Measurements from ENCODE around the gene WASHC4. TPM values are rescaled to one million over a fixed set of nuclear protein-coding genes. Genes with fewer than 3 reads are reported as not detected.

WASHC4 gene
- total RNA-seq, 1 experiment from 2014 or later = 25.5 TPM

- Histone ChIP-seq H3K4me2 (ENCODE audit: low read length) (no peak overlapping the region), H3K27me3 (ENCODE audit: insufficient read depth, low read length) (no peaks in the 10 kb centered on the region), H3K36me3 (ENCODE audit: control insufficient read depth in 1 of 2, insufficient read depth in 2 of 2, low read length in 2 of 2) (peaks cover 14 to 31% of the 10 kb centered on the region in 2 experiments; a peak in 3 of 4 replicates), H3K4me1 (ENCODE audit: control insufficient read depth in 1 of 2, insufficient read depth in 2 of 2, low read length in 2 of 2) (no peaks in the 10 kb centered on the region), H3K79me2 (ENCODE audit: insufficient read depth, low read length) (no peaks in the 10 kb centered on the region), H3K9me2 (ENCODE audit: insufficient read depth) (no peaks in the 10 kb centered on the region), H3K4me3 (replicated peaks in 1 of 2; ENCODE audit: low read depth in 1 of 2, low read length in 2 of 2) (no peak overlapping the region), H3K27ac (ENCODE audit: low read depth, low read length) (no peak overlapping the region), H3K9ac (ENCODE audit: low read length) (no peak overlapping the region), H3K9me3 (ENCODE audit: control insufficient read depth in 1 of 2, insufficient read depth in 1 of 2, low read depth in 1 of 2, low read length in 2 of 2) (no peaks in the 10 kb centered on the region), H2AFZ (ENCODE audit: low read depth, low read length, poor library complexity, severe bottlenecking) (no peak overlapping the region), H4K20me1 (ENCODE audit: insufficient read depth) (no peaks in the 10 kb centered on the region)
- no peak for TF ChIP-seq YY1 (IDR thresholded peaks at IDR 0.05; ENCODE audit: extremely low read depth, insufficient replicate concordance, low read depth, low read length)
- no peak for TF ChIP-seq JUND (IDR thresholded peaks at IDR 0.05)
- no TSS peak for BruUV-seq (replicated peaks)
- ATAC-seq = no peak
- ChIA-PET CTCF (no interaction called here), RAD21 (ENCODE audit: low non-redundant PET in 1 of 2, low total read pairs in 2 of 2, uncharacterized antibody in 2 of 2, unreplicated experiment in 2 of 2) (no interaction called here), POLR2A (no interaction called here)
- intact Hi-C loops (cut with micrococcal nuclease) = loop anchor here (5.0 kb wide), 1 partner anchor 37 kb away; no protein-coding TSS in a partner anchor
- no peak for DNase-seq (ENCODE audit: low read depth, low spot score)
These were observed 56.5 kb downstream of the WASHC4 start for GRCh38 chr12:105164068-105164467.

GRCh38 chr12:105166736-105167135 is 59.2 kb downstream of the WASHC4 start:
- DNase-seq (ENCODE audit: low read depth, low spot score) (no peak), ATAC-seq (no peak)
- Histone ChIP-seq H3K4me1 (ENCODE audit: control insufficient read depth in 1 of 2, insufficient read depth in 2 of 2, low read length in 2 of 2) (no peaks in the 10 kb centered on the region), H3K9me2 (ENCODE audit: insufficient read depth) (no peaks in the 10 kb centered on the region), H4K20me1 (ENCODE audit: insufficient read depth) (no peaks in the 10 kb centered on the region), H3K9me3 (ENCODE audit: control insufficient read depth in 1 of 2, insufficient read depth in 1 of 2, low read depth in 1 of 2, low read length in 2 of 2) (no peaks in the 10 kb centered on the region), H3K27ac (ENCODE audit: low read depth, low read length) (no peak overlapping the region), H3K4me2 (ENCODE audit: low read length) (no peak overlapping the region), H3K27me3 (ENCODE audit: insufficient read depth, low read length) (no peaks in the 10 kb centered on the region), H3K36me3 (ENCODE audit: control insufficient read depth in 1 of 2, insufficient read depth in 2 of 2, low read length in 2 of 2) (peaks cover 14 to 17% of the 10 kb centered on the region in 2 experiments; a peak in 3 of 4 replicates), H3K79me2 (ENCODE audit: insufficient read depth, low read length) (no peaks in the 10 kb centered on the region), H3K4me3 (replicated peaks in 1 of 2; ENCODE audit: low read depth in 1 of 2, low read length in 2 of 2) (no peak overlapping the region), H3K9ac (ENCODE audit: low read length) (no peak overlapping the region), H2AFZ (ENCODE audit: low read depth, low read length, poor library complexity, severe bottlenecking) (no peak overlapping the region)
- ChIA-PET POLR2A (no interaction called here), CTCF (no interaction called here), RAD21 (ENCODE audit: low non-redundant PET in 1 of 2, low total read pairs in 2 of 2, uncharacterized antibody in 2 of 2, unreplicated experiment in 2 of 2) (no interaction called here)
- intact Hi-C loops (cut with micrococcal nuclease) = loop anchor here (1.0 kb wide), 1 partner anchor 49 kb away; no protein-coding TSS in a partner anchor
- no TSS peak for BruUV-seq (replicated peaks)
- TF ChIP-seq CEBPB (IDR thresholded peaks at IDR 0.05; ENCODE audit: low read depth) (no peak), TCF7L2 (IDR thresholded peaks at IDR 0.05; ENCODE audit: borderline replicate concordance, extremely low read depth, insufficient read depth, insufficient read length) (no peak), SRF (IDR thresholded peaks at IDR 0.05; ENCODE audit: low read depth) (no peak), SIN3A (IDR thresholded peaks at IDR 0.05; ENCODE audit: low read depth) (no peak), ZBTB33 (IDR thresholded peaks at IDR 0.05; ENCODE audit: extremely low read depth, insufficient replicate concordance, low read length) (no peak), REST (IDR thresholded peaks at IDR 0.05; ENCODE audit: low read depth) (no peak), EZH2phosphoT487 (IDR thresholded peaks at IDR 0.05; ENCODE audit: borderline replicate concordance) (no peak), RAD21 (IDR thresholded peaks at IDR 0.05; ENCODE audit: low read depth) (no peak), CBX3 (IDR thresholded peaks at IDR 0.05; ENCODE audit: low read depth) (no peak), SP1 (IDR thresholded peaks at IDR 0.05; ENCODE audit: low read depth) (no peak), POLR2AphosphoS5 (IDR thresholded peaks at IDR 0.05; ENCODE audit: low read depth, low read length) (no peak), EGR1 (IDR thresholded peaks at IDR 0.05; ENCODE audit: low read depth) (no peak), ELF1 (IDR thresholded peaks at IDR 0.05; ENCODE audit: borderline replicate concordance, low read depth) (no peak), ZFX (IDR thresholded peaks at IDR 0.05) (no peak), POLR2A (IDR thresholded peaks at IDR 0.05; ENCODE audit: borderline replicate concordance, extremely low read depth, insufficient read depth, insufficient read length) (no peak), ZNF274 (IDR thresholded peaks at IDR 0.05; ENCODE audit: low read depth, low read length) (no peak)

Measured in HCT116 (cell line).